Measurements from ENCODE around the gene GALR3.

GALR3 gene

GRCh38 chr22:37870273-37870672, 47.1 kb downstream of the GALR3 start:
- DNase-seq (ENCODE audit: low read depth in 2 of 2) = no peak
